B cell (primary cell): ENCODE results near the gene DNAH8.

Experiments used
- CTCF ChIP-seq: fragments of 200-600 bp; IDR thresholded peaks from one replicate; pipeline ENCODE4 v1.8.0; 2022; ENCODE audit warnings: antibody characterized with exemption, mild to moderate bottlenecking
- EZH2 ChIP-seq: IDR thresholded peaks from 2 replicates; pipeline ENCODE4 v1.6.1; 2012; ENCODE audit warnings: borderline replicate concordance, low read depth, mild to moderate bottlenecking, moderate library complexity, low read length; ENCODE audit not compliant: insufficient read depth, poor library complexity, severe bottlenecking

- TF ChIP-seq CTCF (no peak), EZH2 (no peak)
Measured at GRCh38 chr6:38929560-38929959, 214.4 kb downstream of the DNAH8 start.
